Peyer's patch (tissue), 4 donors: ENCODE results near the gene IL11RA. TPM values are rescaled to one million over a fixed set of nuclear protein-coding genes. Genes with fewer than 3 reads are reported as not detected.

ENCODE experiments used
- DNase-seq, 3 donors: peaks; one replicate each; pipeline ENCODE4 v3.0.0-alpha.2; 2017 to 2019
- H3K27ac ChIP-seq, 4 donors: fragments of 200-600 bp; sonication (generic); one replicate each; pipeline ENCODE4 v1.5.1; 2016 to 2019
- H3K27me3 ChIP-seq, 2 donors: fragments of 200-600 bp; sonication (generic); one replicate each; pipeline ENCODE4 v1.5.1; 2019
- H3K36me3 ChIP-seq, 3 donors: fragments of 200-600 bp; sonication (generic); one replicate each; pipeline ENCODE4 v1.5.1; 2016 to 2019
- H3K4me1 ChIP-seq, 4 donors: fragments of 200-600 bp; sonication (generic); one replicate each; pipeline ENCODE4 v1.5.1; 2016 to 2019
- H3K4me3 ChIP-seq, 4 donors: fragments of 200-600 bp; sonication (generic); 1 replicate in 3 of 4; 2 replicates in 1 of 4; pipeline ENCODE4 v1.5.1; 2016 to 2019; ENCODE audit warnings: mild to moderate bottlenecking in 1 of 4
- H3K9me3 ChIP-seq, 4 donors: fragments of 200-600 bp; sonication (generic); one replicate each; pipeline ENCODE4 v1.5.1; 2016 to 2019; ENCODE audit warnings: mild to moderate bottlenecking in 1 of 4
- CTCF ChIP-seq, 6 experiments: fragments of 450-650 bp in 4 of 6; fragments of 200-600 bp in 2 of 6; sonication (generic) in 1 of 6; IDR thresholded peaks; one replicate each; pipeline ENCODE4 v1.5.1; 2017 to 2019; ENCODE audit warnings: antibody characterized with exemption in 6 of 6, mild to moderate bottlenecking in 3 of 6, moderate library complexity in 1 of 6
- POLR2A ChIP-seq, 2 donors: fragments of 450-650 bp; IDR thresholded peaks; one replicate each; pipeline ENCODE4 v1.5.1; 2017; ENCODE audit warnings: antibody characterized with exemption in 2 of 2, mild to moderate bottlenecking in 2 of 2, moderate library complexity in 2 of 2
- total RNA-seq, 4 donors: library from RNA; depleted of rRNA; stranded (reverse); fragments of >200 nt; gene quantifications; one replicate each; pipeline ENCODE4 v1.1.0, GENCODE V29; 2016

Gene IL11RA
- total RNA-seq, 4 donors from 2014 or later, result 37.8 to 98.3 (median 58.0) TPM

GRCh38 chr9:34633851-34634550 is 18.0 kb upstream of the IL11RA start:
- TF ChIP-seq POLR2A (IDR thresholded peaks at IDR 0.05) (no peak), CTCF (IDR thresholded peaks at IDR 0.05) (peak; percentile 70 to 87 (median 78))
- peaks cover 0 to 10% (median 0%) of the 10 kb centered on the region in 3 donors for H3K36me3 ChIP-seq
- no peak overlapping the region for H3K27ac ChIP-seq
- H3K4me1 ChIP-seq, result peaks cover 0 to 32% (median 13%) of the 10 kb centered on the region in 4 donors
- H3K4me3 ChIP-seq, result no peak overlapping the region
- peaks cover 0 to 9% of the 10 kb centered on the region in 2 donors for H3K27me3 ChIP-seq
- H3K9me3 ChIP-seq, result no peaks in the 10 kb centered on the region
- DNase-seq, result peak; percentile 54 to 83 (median 79)

- Histone ChIP-seq H3K4me3 (no peak overlapping the region), H3K9me3 (no peaks in the 10 kb centered on the region)
- no peak for TF ChIP-seq CTCF (IDR thresholded peaks at IDR 0.05)
- TF ChIP-seq POLR2A (IDR thresholded peaks at IDR 0.05), result no peak
Measured at GRCh38 chr9:34634551-34635248, 17.3 kb upstream of the IL11RA start.

GRCh38 chr9:34635556-34635955 is 16.4 kb upstream of the IL11RA start:
- no peak for TF ChIP-seq POLR2A (IDR thresholded peaks at IDR 0.05)
- no peak for TF ChIP-seq CTCF (IDR thresholded peaks at IDR 0.05)
- DNase-seq, result no peak
- peaks cover 0 to 26% (median 10%) of the 10 kb centered on the region in 4 donors for H3K4me1 ChIP-seq
- H3K27me3 ChIP-seq, result no peaks in the 10 kb centered on the region
- no peak overlapping the region for H3K27ac ChIP-seq
- H3K9me3 ChIP-seq, result no peaks in the 10 kb centered on the region
- no peak overlapping the region for H3K4me3 ChIP-seq
- H3K36me3 ChIP-seq, result peaks cover 0 to 10% (median 0%) of the 10 kb centered on the region in 3 donors

More at GRCh38 chr9:34634551-34635248, 17.3 kb upstream of the IL11RA start:
- peaks cover 0 to 2% of the 10 kb centered on the region in 2 donors for H3K27me3 ChIP-seq
- H3K36me3 ChIP-seq, result peaks cover 0 to 10% (median 0%) of the 10 kb centered on the region in 3 donors
- H3K4me1 ChIP-seq, result peaks cover 0 to 26% (median 10%) of the 10 kb centered on the region in 4 donors
- no peak for DNase-seq
- H3K27ac ChIP-seq, result no peak overlapping the region

GRCh38 chr9:34636791-34637355 is 15.1 kb upstream of the IL11RA start:
- no peak for DNase-seq
- no peak for TF ChIP-seq POLR2A (IDR thresholded peaks at IDR 0.05)
- no peak for TF ChIP-seq CTCF (IDR thresholded peaks at IDR 0.05)
- peaks cover 0 to 10% (median 0%) of the 10 kb centered on the region in 3 donors for H3K36me3 ChIP-seq
- peak overlapping the region; percentile 73 to 86 (median 82) for H3K27ac ChIP-seq
- no peaks in the 10 kb centered on the region for H3K27me3 ChIP-seq
- no peaks in the 10 kb centered on the region for H3K9me3 ChIP-seq
- H3K4me1 ChIP-seq, result peaks cover 0 to 26% (median 10%) of the 10 kb centered on the region in 4 donors
- H3K4me3 ChIP-seq, result peak overlapping the region; percentile 69 to 79 (median 74)

GRCh38 chr9:34637356-34638137 is 14.4 kb upstream of the IL11RA start, which contains the start of gene SIGMAR1:
Gene SIGMAR1, minus strand, starts transcription at chr9:34637787. Its CDS starts 90 bp downstream, at chr9:34637697.
- H3K27ac ChIP-seq, result peak within 1 kb of the TSS; percentile 73 to 86 (median 82)
- peaks cover 0 to 26% (median 10%) of the 10 kb centered on the region in 4 donors for H3K4me1 ChIP-seq
- H3K9me3 ChIP-seq, result no peaks in the 10 kb centered on the region
- peak; percentile 89 to 97 (median 97) for DNase-seq
- peak within 1 kb of the TSS; percentile 69 to 79 (median 74) for H3K4me3 ChIP-seq
- peaks cover 0 to 10% (median 0%) of the 10 kb centered on the region in 3 donors for H3K36me3 ChIP-seq
- TF ChIP-seq POLR2A (IDR thresholded peaks at IDR 0.05) (peak; percentile 88 to 89), CTCF (IDR thresholded peaks at IDR 0.05) (peak in 2 of 6 experiments; percentile 30 to 34)
- H3K27me3 ChIP-seq, result no peaks in the 10 kb centered on the region
